Measurements from ENCODE around the gene TOM1.
A peak's percentile ranks its signal among the peaks of the same experiment; 100 is the strongest.

DNA sequence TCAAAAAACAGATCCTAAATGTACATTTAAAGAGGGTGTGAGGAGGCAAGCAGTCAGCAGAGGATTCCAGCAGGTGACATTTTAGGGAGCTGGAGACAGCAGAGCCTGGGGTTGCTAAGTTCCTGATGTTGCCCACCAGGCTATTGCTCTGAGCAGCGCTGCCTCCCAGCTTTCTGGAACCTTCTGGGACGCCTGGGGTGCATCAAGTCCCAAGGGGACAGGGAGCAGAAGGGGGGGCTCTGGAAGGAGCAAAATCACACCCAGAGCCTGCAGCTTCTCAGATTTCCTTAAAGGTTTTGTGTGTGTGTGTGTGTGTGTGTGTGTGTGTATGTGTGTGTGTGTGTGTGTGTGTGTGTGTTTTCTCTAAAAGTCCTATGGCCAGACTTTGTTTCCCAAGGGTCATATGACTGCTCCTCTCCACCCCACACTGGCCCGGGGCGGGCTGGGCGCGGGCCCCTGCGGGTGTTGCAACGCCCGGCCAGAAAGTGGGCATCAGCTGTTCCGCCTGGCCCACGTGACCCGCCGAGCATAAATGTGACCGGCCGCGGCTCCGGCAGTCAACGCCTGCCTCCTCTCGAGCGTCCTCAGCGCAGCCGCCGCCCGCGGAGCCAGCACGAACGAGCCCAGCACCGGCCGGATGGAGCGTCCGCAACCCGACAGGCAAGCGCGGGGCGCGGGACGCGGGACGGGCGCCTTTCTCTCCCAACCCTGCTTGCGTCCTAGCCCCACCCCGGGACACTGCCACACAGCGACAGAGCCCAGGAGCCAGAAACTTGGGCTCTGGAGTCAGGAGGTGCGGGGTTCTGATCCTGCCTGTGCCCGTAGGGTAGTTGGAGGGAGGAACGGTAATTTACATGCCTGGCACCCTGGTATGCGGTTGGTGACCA lies 81.1 kb downstream of the TOM1 start, which contains the start of gene HMOX1:
- no peak for TF ChIP-seq YY1 (IDR thresholded peaks at IDR 0.05; ENCODE audit: low read depth)
- no peak for TF ChIP-seq TCF12 (IDR thresholded peaks at IDR 0.05; ENCODE audit: low read depth)
- TF ChIP-seq NFIC (IDR thresholded peaks at IDR 0.05), result no peak
- peak; percentile 37; the same call in 1 of the 2 replicates for TF ChIP-seq TAF1 (IDR thresholded peaks at IDR 0.05; ENCODE audit: low read depth)
- TF ChIP-seq, protein P1, sequence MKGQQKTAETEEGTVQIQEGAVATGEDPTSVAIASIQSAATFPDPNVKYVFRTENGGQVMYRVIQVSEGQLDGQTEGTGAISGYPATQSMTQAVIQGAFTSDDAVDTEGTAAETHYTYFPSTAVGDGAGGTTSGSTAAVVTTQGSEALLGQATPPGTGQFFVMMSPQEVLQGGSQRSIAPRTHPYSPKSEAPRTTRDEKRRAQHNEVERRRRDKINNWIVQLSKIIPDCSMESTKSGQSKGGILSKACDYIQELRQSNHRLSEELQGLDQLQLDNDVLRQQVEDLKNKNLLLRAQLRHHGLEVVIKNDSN (IDR thresholded peaks at IDR 0.05), result peak; percentile 97
- TF ChIP-seq EGR1 (IDR thresholded peaks at IDR 0.05), result no peak
- TF ChIP-seq CREB1 (IDR thresholded peaks at IDR 0.05; ENCODE audit: low read depth), result no peak
